HL-60 (cell line): ENCODE data around the gene CEBPZOS.

ENCODE experiments used
- CTCF ChIP-seq: IDR thresholded peaks from one replicate; pipeline ENCODE4 v1.5.1; 2011; ENCODE audit warnings: low read length, control low read depth, inconsistent platforms; ENCODE audit not compliant: insufficient read depth
- GABPA ChIP-seq: IDR thresholded peaks from 2 replicates; pipeline ENCODE4 v1.6.1; 2012; ENCODE audit warnings: low read depth
- POLR2AphosphoS5 ChIP-seq: IDR thresholded peaks from 2 replicates; pipeline ENCODE4 v1.6.1; 2012; ENCODE audit warnings: low read depth
- REST ChIP-seq: IDR thresholded peaks from 2 replicates; pipeline ENCODE4 v1.6.1; 2012; ENCODE audit warnings: low read depth; ENCODE audit not compliant: insufficient replicate concordance
- SPI1 ChIP-seq: IDR thresholded peaks from 2 replicates; pipeline ENCODE4 v1.6.1; 2012; ENCODE audit warnings: low read depth, mild to moderate bottlenecking, borderline replicate concordance

GRCh38 chr2:37196320-37197195 is at the start of gene CEBPZOS:
- TF ChIP-seq CTCF (no peak), POLR2AphosphoS5 (peak; percentile 84), GABPA (peak; percentile 68; the same call in 1 of the 2 replicates), REST (no peak), SPI1 (no peak)
